Suprapubic skin (tissue), 3 donors: ENCODE measurements around the gene LAMC3.

ENCODE experiments used
- POLR2A ChIP-seq, 2 donors: fragments of 450-650 bp; IDR thresholded peaks; one replicate each; pipeline ENCODE4 v1.6.1; 2017; ENCODE audit warnings: antibody characterized with exemption in 2 of 2, mild to moderate bottlenecking in 2 of 2, moderate library complexity in 2 of 2
- TF ChIP-seq, protein P1 (sequence below), 2 donors: fragments of 200-600 bp in 1 of 2; fragments of 450-650 bp in 1 of 2; sonication (generic) in 1 of 2; IDR thresholded peaks; one replicate each; pipeline ENCODE4 v1.5.1; 2016 to 2019; ENCODE audit warnings: antibody characterized with exemption in 2 of 2, mild to moderate bottlenecking in 1 of 2, moderate library complexity in 1 of 2

DNA sequence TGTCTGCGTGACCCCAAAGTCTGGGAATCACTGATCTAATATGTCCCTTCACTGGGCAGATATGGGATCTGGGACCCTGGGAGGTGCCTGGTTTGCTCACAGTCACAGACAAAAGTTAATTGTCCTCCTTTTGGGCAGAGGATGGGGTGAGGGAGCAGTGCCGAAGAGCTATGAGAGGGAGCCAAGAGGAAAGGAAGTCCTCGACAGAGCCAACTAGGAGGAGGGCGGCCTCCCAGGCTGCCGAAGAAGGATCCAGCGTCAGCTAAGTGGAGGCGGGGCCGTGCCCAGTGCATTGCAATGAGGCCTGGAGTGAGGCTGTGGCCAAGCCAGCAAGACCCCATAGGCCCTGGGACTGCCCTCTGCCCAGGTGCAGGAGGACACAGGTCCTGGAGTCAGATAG, 98.8 kb downstream of the LAMC3 start:
- TF ChIP-seq, protein P1, sequence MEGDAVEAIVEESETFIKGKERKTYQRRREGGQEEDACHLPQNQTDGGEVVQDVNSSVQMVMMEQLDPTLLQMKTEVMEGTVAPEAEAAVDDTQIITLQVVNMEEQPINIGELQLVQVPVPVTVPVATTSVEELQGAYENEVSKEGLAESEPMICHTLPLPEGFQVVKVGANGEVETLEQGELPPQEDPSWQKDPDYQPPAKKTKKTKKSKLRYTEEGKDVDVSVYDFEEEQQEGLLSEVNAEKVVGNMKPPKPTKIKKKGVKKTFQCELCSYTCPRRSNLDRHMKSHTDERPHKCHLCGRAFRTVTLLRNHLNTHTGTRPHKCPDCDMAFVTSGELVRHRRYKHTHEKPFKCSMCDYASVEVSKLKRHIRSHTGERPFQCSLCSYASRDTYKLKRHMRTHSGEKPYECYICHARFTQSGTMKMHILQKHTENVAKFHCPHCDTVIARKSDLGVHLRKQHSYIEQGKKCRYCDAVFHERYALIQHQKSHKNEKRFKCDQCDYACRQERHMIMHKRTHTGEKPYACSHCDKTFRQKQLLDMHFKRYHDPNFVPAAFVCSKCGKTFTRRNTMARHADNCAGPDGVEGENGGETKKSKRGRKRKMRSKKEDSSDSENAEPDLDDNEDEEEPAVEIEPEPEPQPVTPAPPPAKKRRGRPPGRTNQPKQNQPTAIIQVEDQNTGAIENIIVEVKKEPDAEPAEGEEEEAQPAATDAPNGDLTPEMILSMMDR (IDR thresholded peaks at IDR 0.05), result no peak
- no peak for TF ChIP-seq POLR2A (IDR thresholded peaks at IDR 0.05)
